MM.1S (cell line): ENCODE results near the gene LHFPL2.

Source experiments
- DNase-seq: peaks from one replicate; pipeline ENCODE4 v3.0.0-alpha.2; 2015
- H2AFZ ChIP-seq: fragments of 300-600 bp; sonication (generic); 2 replicates; pipeline ENCODE4 v1.6.0; 2016; ENCODE audit warnings: antibody characterized with exemption, low read length
- H3F3A ChIP-seq: fragments of 300-600 bp; sonication (generic); 2 replicates; pipeline ENCODE4 v1.6.1; 2016; ENCODE audit warnings: mild to moderate bottlenecking, antibody characterized with exemption, low read length, moderate library complexity, mixed read lengths; ENCODE audit not compliant: insufficient read depth
- H3K27ac ChIP-seq: fragments of 300-600 bp; sonication (generic); 2 replicates; pipeline ENCODE4 v1.5.1; 2016; ENCODE audit warnings: mild to moderate bottlenecking, low read length
- H3K27me3 ChIP-seq: fragments of 300-600 bp; sonication (generic); replicated peaks from 2 replicates; pipeline ENCODE4 v1.6.0; 2016; ENCODE audit warnings: low read length; ENCODE audit not compliant: insufficient read depth
- H3K36me3 ChIP-seq: fragments of 300-600 bp; sonication (generic); replicated peaks from 2 replicates; pipeline ENCODE4 v1.6.1; 2016; ENCODE audit warnings: mild to moderate bottlenecking, low read length, mixed read lengths; ENCODE audit not compliant: insufficient read depth
- H3K4me1 ChIP-seq: fragments of 300-600 bp; sonication (generic); 2 replicates; pipeline ENCODE4 v1.6.1; 2016; ENCODE audit warnings: low read length, mixed read lengths
- H3K4me2 ChIP-seq: fragments of 300-600 bp; sonication (generic); 2 replicates; pipeline ENCODE4 v1.6.0; 2016; ENCODE audit warnings: low read depth, low read length
- H3K4me3 ChIP-seq: fragments of 300-600 bp; sonication (generic); 2 replicates; pipeline ENCODE4 v1.5.1; 2016; ENCODE audit warnings: low read length, mixed read lengths
- H3K79me2 ChIP-seq: fragments of 300-600 bp; sonication (generic); 2 replicates; pipeline ENCODE4 v1.6.1; 2016; ENCODE audit warnings: mixed run types, low read length, mixed read lengths
- H3K9ac ChIP-seq: fragments of 300-600 bp; sonication (generic); 2 replicates; pipeline ENCODE4 v1.6.1; 2016; ENCODE audit warnings: low read length, mixed read lengths
- H3K9me2 ChIP-seq: fragments of 300-600 bp; sonication (generic); replicated peaks from 2 replicates; pipeline ENCODE4 v1.6.1; 2016; ENCODE audit warnings: mild to moderate bottlenecking, low read length, mixed read lengths; ENCODE audit not compliant: insufficient read depth
- H3K9me3 ChIP-seq: fragments of 300-600 bp; sonication (generic); replicated peaks from 2 replicates; pipeline ENCODE4 v1.6.1; 2016; ENCODE audit warnings: mild to moderate bottlenecking, low read length, mixed read lengths; ENCODE audit not compliant: insufficient read depth
- H4K20me1 ChIP-seq: fragments of 300-600 bp; sonication (generic); 2 replicates; pipeline ENCODE4 v1.6.1; 2016; ENCODE audit warnings: mild to moderate bottlenecking, low read length, moderate library complexity, mixed read lengths; ENCODE audit not compliant: insufficient read depth
- EZH2 ChIP-seq: fragments of 300-600 bp; sonication (generic); optimal IDR thresholded peaks from 2 replicates; pipeline ENCODE3; 2017; ENCODE audit warnings: low read depth, mild to moderate bottlenecking, antibody characterized with exemption, low read length, mixed read lengths
- EZH2phosphoT487 ChIP-seq: fragments of 300-600 bp; sonication (generic); IDR thresholded peaks from 2 replicates; pipeline ENCODE4 v1.6.1; 2018; ENCODE audit warnings: antibody characterized with exemption, low read length
- TF ChIP-seq, protein P1 (sequence below): fragments of 300-600 bp; sonication (generic); IDR thresholded peaks from 2 replicates; pipeline ENCODE4 v1.5.1; 2016; ENCODE audit warnings: antibody characterized with exemption, low read length, mixed read lengths

The LHFPL2 gene

DNA sequence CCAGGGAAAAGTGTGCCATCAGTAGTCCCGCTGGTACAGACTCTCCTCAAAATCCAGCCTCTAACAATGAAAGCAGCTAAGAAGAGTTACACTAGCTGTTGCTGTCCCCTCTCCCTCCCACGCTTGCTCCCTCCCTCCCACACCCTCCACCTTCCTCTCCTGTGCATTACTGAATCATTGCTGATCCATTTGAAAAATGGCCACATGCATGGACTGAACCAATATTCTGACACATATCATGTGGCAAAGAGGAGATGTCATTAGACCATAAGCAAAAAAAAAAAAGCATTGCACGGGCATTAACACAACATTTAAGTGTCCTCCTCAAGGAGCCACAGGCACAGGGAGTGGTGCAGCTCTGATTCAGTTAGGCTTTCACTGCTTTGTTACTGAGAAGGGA is 37.9 kb downstream of the LHFPL2 start:
- Histone ChIP-seq H3K79me2 (no peaks in the 10 kb centered on the region), H3K4me3 (no peak overlapping the region), H3F3A (no peaks in the 10 kb centered on the region), H3K9ac (no peak overlapping the region), H4K20me1 (no peaks in the 10 kb centered on the region), H3K9me2 (no peaks in the 10 kb centered on the region), H2AFZ (no peak overlapping the region), H3K27ac (no peak overlapping the region), H3K27me3 (no peaks in the 10 kb centered on the region), H3K4me1 (no peaks in the 10 kb centered on the region), H3K4me2 (no peak overlapping the region), H3K36me3 (no peaks in the 10 kb centered on the region), H3K9me3 (no peaks in the 10 kb centered on the region)
- DNase-seq = no peak
- TF ChIP-seq EZH2phosphoT487 = no peak
- TF ChIP-seq, protein P1, sequence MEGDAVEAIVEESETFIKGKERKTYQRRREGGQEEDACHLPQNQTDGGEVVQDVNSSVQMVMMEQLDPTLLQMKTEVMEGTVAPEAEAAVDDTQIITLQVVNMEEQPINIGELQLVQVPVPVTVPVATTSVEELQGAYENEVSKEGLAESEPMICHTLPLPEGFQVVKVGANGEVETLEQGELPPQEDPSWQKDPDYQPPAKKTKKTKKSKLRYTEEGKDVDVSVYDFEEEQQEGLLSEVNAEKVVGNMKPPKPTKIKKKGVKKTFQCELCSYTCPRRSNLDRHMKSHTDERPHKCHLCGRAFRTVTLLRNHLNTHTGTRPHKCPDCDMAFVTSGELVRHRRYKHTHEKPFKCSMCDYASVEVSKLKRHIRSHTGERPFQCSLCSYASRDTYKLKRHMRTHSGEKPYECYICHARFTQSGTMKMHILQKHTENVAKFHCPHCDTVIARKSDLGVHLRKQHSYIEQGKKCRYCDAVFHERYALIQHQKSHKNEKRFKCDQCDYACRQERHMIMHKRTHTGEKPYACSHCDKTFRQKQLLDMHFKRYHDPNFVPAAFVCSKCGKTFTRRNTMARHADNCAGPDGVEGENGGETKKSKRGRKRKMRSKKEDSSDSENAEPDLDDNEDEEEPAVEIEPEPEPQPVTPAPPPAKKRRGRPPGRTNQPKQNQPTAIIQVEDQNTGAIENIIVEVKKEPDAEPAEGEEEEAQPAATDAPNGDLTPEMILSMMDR = no peak
- TF ChIP-seq EZH2 = no peak

DNA sequence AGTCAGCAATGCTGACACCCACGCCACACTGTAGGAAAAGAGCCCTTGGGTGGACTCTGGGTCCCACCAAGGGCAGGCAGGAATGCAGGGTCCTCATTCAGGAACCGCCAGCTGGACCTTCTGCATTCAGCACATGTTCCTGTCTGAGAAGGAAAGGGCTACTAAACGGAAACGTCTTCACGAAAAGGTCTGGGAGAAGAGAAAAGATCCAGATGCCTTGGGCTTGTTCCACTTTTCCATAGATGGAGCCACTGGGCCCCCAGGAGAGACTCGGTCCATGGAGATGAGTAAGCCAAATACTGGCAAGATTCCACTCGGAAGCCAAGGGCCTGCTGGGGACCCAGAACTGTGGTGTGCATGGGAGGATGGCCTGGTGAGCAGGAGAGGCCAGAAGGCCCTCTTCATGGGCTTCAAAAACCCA is 38.4 kb downstream of the LHFPL2 start:
- DNase-seq = no peak
- Histone ChIP-seq H3K9me3 (no peaks in the 10 kb centered on the region), H3K4me2 (no peak overlapping the region), H3K36me3 (no peaks in the 10 kb centered on the region), H3K9me2 (no peaks in the 10 kb centered on the region), H3K4me3 (no peak overlapping the region), H3K27ac (no peak overlapping the region), H3K27me3 (no peaks in the 10 kb centered on the region), H3K9ac (no peak overlapping the region), H3F3A (no peaks in the 10 kb centered on the region), H3K4me1 (no peaks in the 10 kb centered on the region), H4K20me1 (no peaks in the 10 kb centered on the region), H3K79me2 (no peaks in the 10 kb centered on the region), H2AFZ (no peak overlapping the region)
- TF ChIP-seq, protein P1 = no peak
- TF ChIP-seq EZH2phosphoT487 = no peak
- TF ChIP-seq EZH2 = no peak

DNA sequence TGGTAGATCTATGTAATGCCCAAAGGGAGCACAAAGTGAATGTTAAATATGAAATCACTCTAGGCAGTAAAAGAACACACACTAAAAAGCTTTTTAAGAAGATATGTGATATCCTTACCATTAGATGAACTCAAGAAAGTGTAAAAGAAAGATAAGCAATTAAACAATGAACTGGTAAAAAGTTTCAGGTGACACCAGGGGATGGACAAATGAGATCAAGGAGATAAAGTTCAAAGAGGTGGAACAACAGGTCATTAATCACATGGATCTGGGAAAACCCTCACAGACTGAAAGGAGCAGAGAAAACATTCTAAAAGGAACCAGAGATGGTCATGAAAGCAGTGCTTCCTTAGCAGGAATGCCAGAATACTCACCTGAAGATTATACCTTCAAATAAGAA is 40.7 kb downstream of the LHFPL2 start:
- no peak overlapping the region for H2AFZ ChIP-seq
- H4K20me1 ChIP-seq = no peaks in the 10 kb centered on the region
- no peak overlapping the region for H3K4me3 ChIP-seq
- no peak overlapping the region for H3K4me2 ChIP-seq
- H3K27ac ChIP-seq = no peak overlapping the region
- H3K36me3 ChIP-seq = no peaks in the 10 kb centered on the region
- H3K27me3 ChIP-seq = no peaks in the 10 kb centered on the region
- DNase-seq = no peak
- TF ChIP-seq, protein P1 = no peak
- TF ChIP-seq EZH2 (no peak), EZH2phosphoT487 (no peak)
- no peaks in the 10 kb centered on the region for H3K79me2 ChIP-seq
- no peaks in the 10 kb centered on the region for H3F3A ChIP-seq
- H3K9ac ChIP-seq = no peak overlapping the region
- no peaks in the 10 kb centered on the region for H3K4me1 ChIP-seq
- no peaks in the 10 kb centered on the region for H3K9me2 ChIP-seq
- no peaks in the 10 kb centered on the region for H3K9me3 ChIP-seq
